ENCODE data around the gene SETX.

The SETX gene

DNA sequence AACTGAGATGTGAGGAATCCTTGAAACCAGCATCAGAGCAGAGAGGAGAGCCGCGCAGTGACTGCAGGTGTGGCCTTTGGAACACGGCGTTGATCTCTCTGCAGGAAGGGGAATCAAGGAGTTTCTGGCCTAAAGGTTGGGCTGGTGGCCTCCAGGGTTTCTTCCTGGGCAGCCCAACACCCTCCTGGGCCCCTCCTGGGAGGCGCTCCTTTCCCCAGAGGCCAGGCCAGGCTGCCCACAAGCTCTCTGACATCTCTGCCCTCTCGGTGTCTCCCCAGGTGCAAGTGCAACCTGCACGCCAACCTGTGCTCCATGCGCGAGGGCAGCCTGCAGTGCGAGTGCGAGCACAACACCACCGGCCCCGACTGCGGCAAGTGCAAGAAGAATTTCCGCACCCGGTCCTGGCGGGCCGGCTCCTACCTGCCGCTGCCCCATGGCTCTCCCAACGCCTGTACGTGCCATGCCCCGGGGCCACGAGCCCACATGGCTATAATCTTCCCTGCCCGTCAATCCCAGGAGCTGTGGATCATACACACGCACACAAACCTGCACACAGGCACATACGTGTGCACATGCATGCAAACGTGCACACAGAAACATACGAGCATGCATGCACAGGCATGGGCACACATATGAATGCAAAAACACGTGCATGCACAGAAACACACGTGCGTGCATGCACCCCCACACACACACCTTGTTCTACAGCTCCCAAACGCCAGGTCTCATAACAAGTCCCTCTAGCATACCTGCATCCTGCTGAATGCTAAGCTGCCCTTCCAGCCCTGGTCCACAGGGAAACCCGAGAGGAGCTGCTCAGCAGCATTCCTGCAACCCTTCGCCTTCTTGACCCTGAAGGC lies 128.0 kb downstream of the SETX start:
- in situ Hi-C loops (cut with MboI; ENCODE audit: low sequenced_read_pairs), result no loop called here

DNA sequence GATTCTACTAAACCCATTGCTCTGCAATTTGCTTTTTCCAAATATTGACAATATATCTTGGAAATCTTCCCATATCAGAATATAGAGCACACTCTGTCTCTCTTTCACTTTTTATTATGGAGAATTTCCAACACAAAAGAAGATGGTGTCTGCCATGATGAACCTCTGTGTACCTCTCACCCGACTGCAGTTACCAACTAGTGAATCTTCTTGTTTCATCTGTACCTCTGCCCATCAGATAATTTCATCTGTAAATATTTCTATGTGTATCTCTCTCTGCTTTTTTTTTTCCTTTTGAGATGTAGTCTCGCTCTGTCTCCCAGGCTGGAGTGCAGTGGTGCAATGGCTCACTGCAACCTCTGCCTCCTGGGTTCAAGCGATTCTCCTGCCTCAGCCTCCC lies 130.1 kb downstream of the SETX start:
- in situ Hi-C loops (cut with MboI; ENCODE audit: low sequenced_read_pairs), result no loop called here

DNA sequence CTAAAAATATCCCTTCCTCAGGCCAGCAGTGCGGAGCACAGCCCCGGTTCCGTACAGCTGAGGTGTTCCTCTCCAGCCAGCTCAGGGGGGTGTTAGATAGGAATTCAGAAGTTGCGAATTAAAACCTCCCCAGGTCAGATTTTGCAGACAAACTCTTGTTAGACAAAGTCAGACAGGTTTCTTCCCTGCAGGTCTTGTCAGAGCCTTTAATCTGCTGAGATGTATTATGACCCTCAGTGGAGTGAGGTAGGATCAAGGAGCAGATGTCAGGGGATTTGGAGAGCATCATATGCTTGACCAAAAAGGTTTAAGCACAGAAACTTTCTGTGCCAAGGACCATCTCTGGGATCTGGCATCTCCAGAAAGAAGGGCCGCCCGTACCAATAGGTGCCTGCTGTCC lies 132.8 kb downstream of the SETX start:
- in situ Hi-C loops (cut with MboI; ENCODE audit: low sequenced_read_pairs), result no loop called here

DNA sequence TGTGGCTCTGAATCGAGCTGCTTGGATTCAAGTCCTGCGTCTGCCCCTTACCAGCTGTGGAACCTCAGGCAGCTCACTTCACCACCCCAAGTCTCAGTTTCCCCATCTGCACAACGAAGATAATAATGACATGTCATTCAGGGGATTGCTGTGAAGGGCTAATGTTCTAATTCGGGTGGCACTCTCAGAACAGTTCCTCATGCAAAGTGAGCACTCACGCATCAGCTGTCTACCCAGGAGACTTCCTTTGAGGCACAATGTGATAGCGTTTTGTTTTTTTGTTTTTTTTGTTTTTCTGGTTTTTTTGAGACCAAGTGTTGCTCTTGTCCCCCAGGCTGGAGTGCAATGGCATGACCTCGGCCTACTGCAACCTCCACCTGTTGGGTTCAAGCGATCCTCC lies 136.6 kb downstream of the SETX start:
- in situ Hi-C loops (cut with MboI; ENCODE audit: low sequenced_read_pairs), result no loop called here

DNA sequence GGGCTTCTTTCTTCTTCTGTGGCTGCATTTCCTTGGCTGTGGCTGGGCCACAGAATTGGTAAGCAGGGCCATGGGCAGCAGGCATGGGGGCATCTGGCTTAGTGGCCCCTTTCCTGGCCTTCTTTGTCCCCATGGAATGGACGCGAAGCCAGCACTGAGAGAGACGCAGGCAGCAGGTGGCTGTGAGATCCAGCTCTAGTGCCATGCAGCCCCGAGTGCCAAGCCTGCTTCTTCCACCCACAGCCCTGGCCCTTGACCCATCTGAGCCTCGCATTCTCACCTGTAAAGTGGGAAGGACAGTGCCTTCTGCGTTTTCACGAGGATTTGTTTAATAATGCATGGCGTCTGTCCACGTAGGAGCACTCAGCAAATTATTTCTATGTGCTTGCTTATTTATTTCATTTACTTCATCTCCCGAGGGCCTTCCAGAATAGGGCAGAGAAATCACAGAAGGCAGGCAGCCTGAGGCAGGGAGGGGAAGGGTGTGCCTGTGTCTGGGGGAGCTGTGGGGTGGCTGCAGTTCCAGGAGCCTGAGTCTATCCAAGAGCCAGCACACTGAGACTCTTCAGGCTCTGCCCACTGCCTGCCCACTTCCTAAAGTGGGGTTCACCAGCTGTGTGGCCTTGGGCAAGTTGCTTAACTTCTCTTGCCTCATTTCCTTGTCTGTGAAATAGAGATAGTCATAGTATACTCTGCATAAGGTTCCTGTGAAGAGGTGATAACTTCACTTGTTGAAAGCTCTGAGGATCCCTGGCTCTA lies 137.7 kb downstream of the SETX start:
- in situ Hi-C loops (cut with MboI; ENCODE audit: low sequenced_read_pairs), result no loop called here

DNA sequence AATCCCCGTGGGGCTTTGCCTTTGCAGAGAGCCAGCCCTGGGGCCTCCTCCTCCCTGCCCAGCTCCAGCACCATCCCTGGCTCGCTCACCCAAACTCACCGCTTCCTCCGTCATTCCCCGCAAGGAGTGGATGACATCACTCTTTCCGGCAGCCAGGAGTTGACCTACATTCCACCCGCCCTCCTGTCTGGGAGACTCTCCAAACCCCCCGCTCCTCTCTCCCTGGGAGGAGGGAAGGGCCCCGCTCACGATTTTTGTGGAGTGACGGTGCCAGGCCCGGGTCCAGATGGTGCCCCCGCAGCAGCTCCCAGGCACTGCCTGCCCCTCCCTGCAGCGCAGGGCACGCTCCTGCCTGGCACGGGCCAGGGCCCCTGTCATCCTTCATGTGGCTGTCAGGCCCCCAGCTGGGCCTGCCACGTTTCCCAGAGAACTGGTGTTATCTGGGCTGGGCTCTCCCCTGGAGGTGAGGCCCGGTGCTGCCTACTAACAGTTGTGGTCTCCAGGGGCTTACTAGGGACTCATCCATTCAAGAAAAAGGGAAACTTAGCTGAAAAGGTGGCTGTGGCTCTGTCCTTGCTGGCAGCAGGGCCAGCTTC lies 140.7 kb downstream of the SETX start:
- in situ Hi-C loops (cut with MboI; ENCODE audit: low sequenced_read_pairs), result no loop called here

DNA sequence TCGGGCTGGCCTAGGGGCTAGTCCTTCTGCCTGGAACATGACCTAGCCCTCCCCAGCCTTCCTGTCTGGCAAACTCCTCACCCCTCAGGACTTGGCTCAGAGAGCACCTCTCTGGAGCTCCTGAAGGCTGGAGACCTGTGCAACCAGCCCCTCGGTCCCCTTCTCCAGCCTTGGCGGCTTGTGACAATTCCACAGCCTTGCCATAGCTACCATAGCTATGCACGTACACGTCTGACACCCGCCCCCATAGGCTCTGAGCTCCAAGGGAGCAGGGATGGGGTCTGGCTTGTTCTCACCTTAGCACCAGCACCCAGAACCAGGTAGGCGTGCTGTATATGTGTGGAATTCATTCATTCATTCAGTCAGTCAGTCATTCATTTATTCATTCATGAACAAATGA lies 143.2 kb downstream of the SETX start:
- in situ Hi-C loops (cut with MboI; ENCODE audit: low sequenced_read_pairs), result no loop called here
